Neural crest cell (in vitro differentiated cells): Measurements from ENCODE around the gene MIER3. TPM values are rescaled to one million over a fixed set of nuclear protein-coding genes. Genes with fewer than 3 reads are reported as not detected.

Experiments used
- DNase-seq: peaks from one replicate; pipeline ENCODE4 v3.0.0; 2021; ENCODE audit warnings: low read depth, mixed read lengths, low spot score
- H3K27ac Mint-ChIP-seq: one replicate; pipeline ENCODE4 v1.8.0; 2021; ENCODE audit warnings: mild to moderate bottlenecking, mixed read lengths; ENCODE audit not compliant: unreplicated experiment
- H3K27me3 Mint-ChIP-seq: 2 replicates; pipeline ENCODE4 v1.8.0; 2021; ENCODE audit warnings: low read depth, mild to moderate bottlenecking, mixed read lengths
- H3K36me3 Mint-ChIP-seq: 2 replicates; pipeline ENCODE4 v1.8.0; 2021; ENCODE audit warnings: low read depth, mild to moderate bottlenecking, mixed read lengths
- H3K4me1 Mint-ChIP-seq: 2 replicates; pipeline ENCODE4 v1.8.0; 2021; ENCODE audit warnings: mixed read lengths
- H3K4me3 Mint-ChIP-seq: one replicate; pipeline ENCODE4 v1.8.0; 2021; ENCODE audit warnings: mild to moderate bottlenecking, mixed read lengths
- H3K9me3 Mint-ChIP-seq: 2 replicates; pipeline ENCODE4 v1.8.0; 2021; ENCODE audit warnings: mixed read lengths
- CTCF ChIP-seq: fragments of 200-600 bp; sonication (generic); conservative IDR thresholded peaks from 2 replicates; pipeline ENCODE4 v1.5.0; 2021; ENCODE audit warnings: antibody characterized with exemption, mild to moderate bottlenecking
- long read RNA-seq: library from polyadenylated mRNA; unstranded; transcript quantifications from one replicate; pipeline ENCODE4 v2.0.0, GENCODE V29; 2020
- total RNA-seq: library from RNA; stranded (reverse); gene quantifications from 2 replicates; pipeline ENCODE4 v1.2.1, GENCODE V29; 2021

Gene MIER3
- total RNA-seq: 44.7 and 47.8 TPM in 2 replicates
- long read RNA-seq, partial matches to known transcripts: 12 of 13 reads
- long read RNA-seq, other reads (novel, unspliced or antisense): 1 of 13 reads

DNA sequence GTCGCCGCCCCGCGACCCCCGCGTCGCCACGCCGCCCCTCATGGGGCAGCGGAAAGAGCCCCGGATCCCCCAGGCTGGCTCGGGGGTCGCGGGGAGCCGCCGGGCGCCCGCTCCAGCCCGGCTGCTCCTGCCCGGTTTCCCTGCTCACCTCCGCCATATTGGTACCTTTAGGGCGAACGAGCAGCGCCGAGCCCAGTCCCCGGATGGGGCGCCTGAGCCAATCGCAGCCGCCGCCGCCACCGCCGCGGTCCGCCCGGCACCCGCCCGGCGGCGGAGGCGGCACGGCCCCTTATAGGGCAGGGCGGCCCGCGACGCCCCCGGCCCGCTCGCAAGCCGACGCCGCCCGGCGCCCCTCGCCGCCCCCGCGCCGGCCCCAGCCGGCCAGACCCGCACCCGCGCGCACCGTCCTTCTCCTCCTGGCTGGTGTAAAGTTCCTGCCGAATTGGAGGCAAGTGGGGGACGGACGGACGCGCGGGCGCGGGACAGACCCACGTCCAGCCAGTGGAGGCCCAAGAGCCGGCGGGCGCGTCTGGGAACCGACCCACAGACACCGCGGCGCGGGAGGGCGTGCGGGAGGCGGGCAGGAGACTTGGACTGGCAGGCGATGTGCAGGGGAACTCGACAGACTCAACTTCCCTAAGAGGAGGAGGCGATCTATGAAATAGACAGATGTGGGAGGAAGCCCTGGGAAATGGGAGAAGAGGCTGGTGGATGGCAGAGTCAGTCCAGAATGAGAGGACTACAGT lies at the start of gene MIER3:
TSS of gene MIER3 (minus strand) at position 178 of the 746 bp plus-strand sequence. CDS start at position 157, 21 bp downstream.
- Mint-ChIP-seq H3K9me3 (no peaks in the 10 kb centered on the region), H3K27me3 (peaks cover 8% of the 10 kb centered on the region), H3K4me1 (peaks cover 17% of the 10 kb centered on the region), H3K36me3 (no peaks in the 10 kb centered on the region), H3K4me3 (peak within 1 kb of the TSS; percentile 97), H3K27ac (peak within 1 kb of the TSS; percentile 95)
- TF ChIP-seq CTCF: no peak
- DNase-seq: peak; percentile 66

DNA sequence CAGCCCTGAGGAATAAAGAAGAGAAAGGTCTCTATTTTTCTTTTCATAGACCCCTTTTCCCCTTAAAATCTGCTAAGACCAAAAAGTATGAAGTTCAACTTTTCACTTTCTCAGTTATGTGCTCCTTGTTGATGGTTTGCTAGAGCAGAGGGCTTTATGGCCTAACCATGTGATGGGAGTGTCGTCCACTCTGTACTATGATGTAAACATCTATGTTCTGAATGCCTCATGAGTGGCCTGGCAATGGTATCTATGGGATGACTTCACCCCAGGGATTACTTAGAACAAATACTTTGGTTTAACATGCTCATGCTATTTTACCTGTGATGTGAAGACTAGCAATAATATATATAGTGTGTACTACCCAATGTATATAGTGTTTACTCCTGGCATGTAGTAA lies 43.7 kb upstream of the MIER3 start:
- no peak overlapping the region for H3K4me3 Mint-ChIP-seq
- no peak for TF ChIP-seq CTCF
- no peaks in the 10 kb centered on the region for H3K27me3 Mint-ChIP-seq
- no peak for DNase-seq
- H3K9me3 Mint-ChIP-seq: no peaks in the 10 kb centered on the region
- H3K27ac Mint-ChIP-seq: no peak overlapping the region
- no peaks in the 10 kb centered on the region for H3K36me3 Mint-ChIP-seq
- no peaks in the 10 kb centered on the region for H3K4me1 Mint-ChIP-seq

DNA sequence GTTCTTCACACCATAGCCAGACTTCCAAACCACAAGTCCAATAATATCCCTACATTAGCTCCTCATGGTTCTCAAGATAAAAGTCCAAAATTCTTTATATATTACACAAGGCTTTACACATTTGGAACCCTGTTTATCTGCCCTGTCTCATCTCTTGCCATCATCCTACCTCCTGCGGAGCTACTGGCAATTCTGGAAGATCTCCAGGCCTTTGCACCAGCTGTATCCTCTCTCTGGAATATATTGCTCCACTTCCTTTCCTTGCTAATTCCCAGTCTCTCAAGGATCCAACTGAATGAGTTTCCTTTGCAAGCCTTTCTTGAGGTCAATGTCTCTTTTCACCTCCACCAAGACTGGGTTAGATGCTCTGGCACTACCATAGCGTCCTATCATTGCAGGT lies 41.3 kb upstream of the MIER3 start:
- H3K27ac Mint-ChIP-seq: no peak overlapping the region
- H3K4me3 Mint-ChIP-seq: no peak overlapping the region
- no peak for DNase-seq
- H3K36me3 Mint-ChIP-seq: no peaks in the 10 kb centered on the region
- no peaks in the 10 kb centered on the region for H3K9me3 Mint-ChIP-seq
- H3K4me1 Mint-ChIP-seq: no peaks in the 10 kb centered on the region
- no peaks in the 10 kb centered on the region for H3K27me3 Mint-ChIP-seq
- no peak for TF ChIP-seq CTCF

DNA sequence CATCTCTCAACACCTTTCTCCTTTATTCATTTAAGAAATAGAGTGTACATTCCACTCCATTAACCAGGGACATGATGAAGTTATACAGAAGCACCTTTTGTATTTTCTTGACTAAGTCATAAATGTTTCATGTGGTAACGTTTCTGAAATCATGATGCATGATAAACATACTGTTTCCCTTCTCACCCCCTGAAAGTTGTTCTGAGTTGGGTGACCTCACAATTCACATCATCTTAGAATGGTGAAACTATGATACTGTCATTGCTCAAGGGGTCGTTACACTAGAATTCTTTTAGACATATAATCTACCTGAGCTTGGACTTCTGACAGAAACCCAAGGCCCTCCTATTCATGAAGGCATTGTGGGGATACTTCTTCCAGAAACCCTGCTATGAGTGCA lies 37.8 kb upstream of the MIER3 start:
- no peak for DNase-seq
- Mint-ChIP-seq H3K4me1 (no peaks in the 10 kb centered on the region), H3K36me3 (no peaks in the 10 kb centered on the region), H3K9me3 (no peaks in the 10 kb centered on the region), H3K4me3 (no peak overlapping the region), H3K27me3 (no peaks in the 10 kb centered on the region), H3K27ac (no peak overlapping the region)
- TF ChIP-seq CTCF: no peak

- TF ChIP-seq CTCF: no peak
- no peak overlapping the region for H3K27ac Mint-ChIP-seq
- H3K36me3 Mint-ChIP-seq: no peaks in the 10 kb centered on the region
- no peaks in the 10 kb centered on the region for H3K27me3 Mint-ChIP-seq
- no peak overlapping the region for H3K4me3 Mint-ChIP-seq
- no peaks in the 10 kb centered on the region for H3K4me1 Mint-ChIP-seq
- no peaks in the 10 kb centered on the region for H3K9me3 Mint-ChIP-seq
- no peak for DNase-seq
These were observed 36.6 kb upstream of the MIER3 start for GRCh38 chr5:56988490-56988889.
